ENCODE data around the gene ACKR4. TPM values are rescaled to one million over a fixed set of nuclear protein-coding genes. Genes with fewer than 3 reads are reported as not detected.

Gene ACKR4
- total RNA-seq = 8.5 TPM
- long read RNA-seq, transcript ACKR4-201 (2 exons, 1,914 nt) = major isoform, 6 of 8 reads
- long read RNA-seq, partial matches to known transcripts = 0 of 8 reads
- long read RNA-seq, other reads (novel, unspliced or antisense) = 2 of 8 reads

DNA sequence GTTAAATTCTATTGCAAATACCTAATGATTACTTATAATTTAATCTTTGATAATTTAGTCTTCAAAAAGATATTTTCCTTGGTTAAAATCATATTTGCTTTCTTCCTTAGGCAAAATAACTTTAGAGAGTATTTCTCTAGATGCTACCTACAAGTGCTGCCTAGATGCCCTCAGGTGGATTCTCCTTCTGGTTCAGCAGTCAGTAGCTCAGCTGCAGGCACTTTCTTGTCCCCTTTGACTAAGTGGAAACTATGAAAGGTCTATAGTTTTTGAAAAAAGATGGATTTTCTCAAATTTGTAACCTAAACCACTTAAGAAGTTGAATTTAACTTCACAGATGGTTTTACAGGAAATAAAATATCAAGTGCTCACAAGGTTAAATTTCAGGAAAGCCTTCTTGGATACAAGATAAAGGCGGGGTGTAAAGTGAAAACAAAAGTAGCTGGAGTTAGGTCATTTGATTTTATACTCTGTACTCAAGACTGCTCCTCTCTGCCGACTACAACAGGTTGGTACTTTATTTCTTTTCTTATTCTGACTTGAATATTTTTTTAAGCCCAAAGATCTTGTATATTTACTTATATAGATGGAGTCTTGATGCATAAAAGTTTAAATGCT, at the start of gene ACKR4:
Gene ACKR4, plus strand, starts transcription at position 455 of the 618 bp plus-strand sequence. CDS start 3,128 bp downstream, outside the sequence.
- DNase-seq (no peak), ATAC-seq (peak in 1 of 2 donors; percentile 77)
- TF ChIP-seq, protein P1, sequence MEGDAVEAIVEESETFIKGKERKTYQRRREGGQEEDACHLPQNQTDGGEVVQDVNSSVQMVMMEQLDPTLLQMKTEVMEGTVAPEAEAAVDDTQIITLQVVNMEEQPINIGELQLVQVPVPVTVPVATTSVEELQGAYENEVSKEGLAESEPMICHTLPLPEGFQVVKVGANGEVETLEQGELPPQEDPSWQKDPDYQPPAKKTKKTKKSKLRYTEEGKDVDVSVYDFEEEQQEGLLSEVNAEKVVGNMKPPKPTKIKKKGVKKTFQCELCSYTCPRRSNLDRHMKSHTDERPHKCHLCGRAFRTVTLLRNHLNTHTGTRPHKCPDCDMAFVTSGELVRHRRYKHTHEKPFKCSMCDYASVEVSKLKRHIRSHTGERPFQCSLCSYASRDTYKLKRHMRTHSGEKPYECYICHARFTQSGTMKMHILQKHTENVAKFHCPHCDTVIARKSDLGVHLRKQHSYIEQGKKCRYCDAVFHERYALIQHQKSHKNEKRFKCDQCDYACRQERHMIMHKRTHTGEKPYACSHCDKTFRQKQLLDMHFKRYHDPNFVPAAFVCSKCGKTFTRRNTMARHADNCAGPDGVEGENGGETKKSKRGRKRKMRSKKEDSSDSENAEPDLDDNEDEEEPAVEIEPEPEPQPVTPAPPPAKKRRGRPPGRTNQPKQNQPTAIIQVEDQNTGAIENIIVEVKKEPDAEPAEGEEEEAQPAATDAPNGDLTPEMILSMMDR (IDR thresholded peaks at IDR 0.05) = no peak
- Histone ChIP-seq H3K4me1 (peaks cover 14% of the 10 kb centered on the region), H3K9me3 (no peaks in the 10 kb centered on the region), H3K27ac (peak within 1 kb of the TSS; percentile 47), H3K27me3 (ENCODE audit: low read depth) (no peaks in the 10 kb centered on the region), H3K4me3 (peak within 1 kb of the TSS; percentile 44), H3K36me3 (no peaks in the 10 kb centered on the region)
- intact Hi-C loops (cut with DNase I) = no loop called here

DNA sequence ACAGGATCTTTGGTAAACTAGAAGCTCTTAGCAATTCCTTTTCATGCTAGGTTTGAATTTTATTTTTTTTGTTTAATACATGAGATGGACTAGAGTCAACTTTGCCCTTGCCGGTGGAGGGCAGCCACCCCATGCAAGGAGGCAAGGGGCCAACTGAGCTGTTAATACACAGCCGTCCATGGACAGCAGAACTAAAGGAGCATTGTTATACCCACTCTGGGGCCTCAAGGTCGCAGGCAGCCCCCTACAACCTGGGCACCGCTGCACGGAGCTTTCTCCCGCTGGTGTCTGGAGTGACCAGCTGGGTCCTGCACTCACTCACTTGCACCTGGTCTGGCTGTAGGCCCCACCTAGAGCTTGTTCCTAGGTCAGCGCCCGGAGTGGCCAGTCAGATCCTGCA, 47.9 kb upstream of the ACKR4 start:
- no peak for ATAC-seq
- no peak overlapping the region for H3K4me3 ChIP-seq
- no peaks in the 10 kb centered on the region for H3K36me3 ChIP-seq
- H3K4me1 ChIP-seq = peaks cover 21% of the 10 kb centered on the region
- H3K27ac ChIP-seq = no peak overlapping the region
- H3K9me3 ChIP-seq = no peaks in the 10 kb centered on the region
- intact Hi-C loops (cut with DNase I) = no loop called here
- TF ChIP-seq, protein P1 (IDR thresholded peaks at IDR 0.05) = no peak
- no peaks in the 10 kb centered on the region for H3K27me3 ChIP-seq (ENCODE audit: low read depth)
- no peak for DNase-seq

DNA sequence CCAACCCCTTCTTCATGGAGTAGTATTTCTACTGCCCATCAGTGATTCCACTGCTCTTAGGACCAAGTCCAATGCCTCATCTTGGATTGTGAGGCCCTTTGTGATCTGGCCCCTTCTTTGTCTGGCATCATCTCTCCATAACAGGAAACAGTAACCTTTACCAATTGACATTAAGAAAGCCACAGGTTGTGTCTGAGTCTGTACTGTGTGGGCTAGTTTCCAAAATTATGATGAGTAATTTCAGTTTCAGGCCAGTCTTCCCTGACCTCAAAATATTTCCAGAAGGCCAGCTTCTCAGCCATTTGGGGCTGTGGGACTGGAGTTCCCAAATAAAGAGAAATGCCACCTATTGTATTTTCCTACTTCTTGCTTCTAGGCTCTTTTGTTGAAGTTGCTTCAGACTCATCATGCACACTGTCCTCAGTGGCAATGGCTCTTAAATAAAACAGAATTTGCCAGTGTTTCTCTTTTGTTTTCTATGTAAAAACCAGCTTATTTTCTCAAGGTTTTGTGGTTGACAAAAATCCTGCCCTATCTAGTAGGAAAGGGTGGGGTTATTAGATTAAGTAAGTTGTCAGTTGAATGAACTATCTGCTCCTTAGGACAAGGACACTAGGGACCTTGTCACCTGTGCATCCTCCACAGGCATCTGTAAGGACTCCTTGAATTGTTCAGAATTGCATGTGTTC, 47.0 kb upstream of the ACKR4 start:
- Histone ChIP-seq H3K27me3 (ENCODE audit: low read depth) (no peaks in the 10 kb centered on the region), H3K4me3 (no peak overlapping the region), H3K9me3 (no peaks in the 10 kb centered on the region), H3K27ac (no peak overlapping the region), H3K36me3 (no peaks in the 10 kb centered on the region), H3K4me1 (peaks cover 27% of the 10 kb centered on the region)
- intact Hi-C loops (cut with DNase I) = no loop called here
- no peak for DNase-seq
- ATAC-seq = no peak
- TF ChIP-seq, protein P1 (IDR thresholded peaks at IDR 0.05) = no peak

DNA sequence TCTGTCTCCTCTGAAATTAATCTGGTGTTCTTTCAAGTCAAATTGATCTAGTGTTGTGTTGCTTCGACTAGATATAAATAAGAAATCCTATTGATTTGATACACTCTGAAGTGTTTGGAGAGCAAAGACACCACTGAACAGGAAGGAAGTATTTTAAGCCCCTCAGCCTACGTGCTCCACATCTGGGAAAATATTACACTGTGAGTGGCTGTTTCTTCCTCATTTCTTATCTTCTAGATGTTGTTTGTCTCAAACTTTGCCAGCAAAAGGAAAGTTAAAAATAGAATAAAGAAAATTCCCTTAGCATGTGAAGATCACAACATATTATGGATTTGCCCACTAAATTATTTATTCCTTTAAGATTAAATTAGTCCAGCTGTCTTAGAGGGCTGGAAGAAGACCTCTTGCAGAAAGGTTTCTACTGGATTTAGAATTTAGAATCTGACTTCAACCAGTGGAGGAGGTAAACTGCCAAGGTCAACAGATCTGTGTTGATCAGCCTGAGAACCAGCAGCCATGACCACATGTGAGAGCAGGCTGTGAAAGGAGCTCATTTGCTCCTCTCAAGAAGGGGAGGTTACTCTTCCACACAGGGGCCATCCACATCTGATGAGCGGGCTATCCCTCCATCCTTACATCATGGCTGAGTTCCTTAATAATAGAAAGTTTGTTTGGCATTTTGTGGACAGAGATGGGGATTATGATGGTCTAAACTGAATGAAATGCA, 46.3 kb upstream of the ACKR4 start:
- no peaks in the 10 kb centered on the region for H3K36me3 ChIP-seq
- no peaks in the 10 kb centered on the region for H3K27me3 ChIP-seq (ENCODE audit: low read depth)
- intact Hi-C loops (cut with DNase I) = no loop called here
- H3K9me3 ChIP-seq = no peaks in the 10 kb centered on the region
- no peak for ATAC-seq
- no peak overlapping the region for H3K27ac ChIP-seq
- TF ChIP-seq, protein P1 (IDR thresholded peaks at IDR 0.05) = no peak
- H3K4me1 ChIP-seq = peaks cover 34% of the 10 kb centered on the region
- no peak overlapping the region for H3K4me3 ChIP-seq
- no peak for DNase-seq

DNA sequence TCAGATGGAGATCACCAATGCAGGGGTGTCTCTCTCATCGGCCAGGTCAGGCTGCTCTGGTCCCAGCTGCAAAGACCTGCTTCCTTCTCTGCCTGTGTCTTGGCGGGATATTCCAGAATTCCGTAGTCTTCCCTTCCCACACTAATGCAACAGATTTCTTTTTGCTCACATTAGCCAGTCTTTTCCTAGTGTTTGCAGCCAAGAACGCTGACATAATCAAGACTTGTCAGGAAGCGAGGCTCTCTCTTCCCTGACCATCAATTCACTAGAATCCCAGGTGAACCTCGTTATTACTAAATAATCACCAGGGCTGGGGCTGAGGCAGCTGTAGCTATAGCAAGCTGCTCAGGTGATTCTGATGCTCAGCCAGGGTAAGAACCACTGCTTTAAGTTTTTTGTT, 43.2 kb upstream of the ACKR4 start:
- Histone ChIP-seq H3K9me3 (no peaks in the 10 kb centered on the region), H3K27me3 (ENCODE audit: low read depth) (no peaks in the 10 kb centered on the region), H3K27ac (no peak overlapping the region), H3K4me1 (peaks cover 34% of the 10 kb centered on the region), H3K4me3 (no peak overlapping the region), H3K36me3 (no peaks in the 10 kb centered on the region)
- TF ChIP-seq, protein P1 (IDR thresholded peaks at IDR 0.05) = no peak
- ATAC-seq = no peak
- DNase-seq = no peak
- intact Hi-C loops (cut with DNase I) = no loop called here
